ENCODE measurements around the gene CAMK1D. TPM values are rescaled to one million over a fixed set of nuclear protein-coding genes. Genes with fewer than 3 reads are reported as not detected.

The CAMK1D gene
- polyA plus RNA-seq, 2 of the 4 experiments (the other 2 are of a cell fraction): 6.6 to 12.5 TPM

DNA sequence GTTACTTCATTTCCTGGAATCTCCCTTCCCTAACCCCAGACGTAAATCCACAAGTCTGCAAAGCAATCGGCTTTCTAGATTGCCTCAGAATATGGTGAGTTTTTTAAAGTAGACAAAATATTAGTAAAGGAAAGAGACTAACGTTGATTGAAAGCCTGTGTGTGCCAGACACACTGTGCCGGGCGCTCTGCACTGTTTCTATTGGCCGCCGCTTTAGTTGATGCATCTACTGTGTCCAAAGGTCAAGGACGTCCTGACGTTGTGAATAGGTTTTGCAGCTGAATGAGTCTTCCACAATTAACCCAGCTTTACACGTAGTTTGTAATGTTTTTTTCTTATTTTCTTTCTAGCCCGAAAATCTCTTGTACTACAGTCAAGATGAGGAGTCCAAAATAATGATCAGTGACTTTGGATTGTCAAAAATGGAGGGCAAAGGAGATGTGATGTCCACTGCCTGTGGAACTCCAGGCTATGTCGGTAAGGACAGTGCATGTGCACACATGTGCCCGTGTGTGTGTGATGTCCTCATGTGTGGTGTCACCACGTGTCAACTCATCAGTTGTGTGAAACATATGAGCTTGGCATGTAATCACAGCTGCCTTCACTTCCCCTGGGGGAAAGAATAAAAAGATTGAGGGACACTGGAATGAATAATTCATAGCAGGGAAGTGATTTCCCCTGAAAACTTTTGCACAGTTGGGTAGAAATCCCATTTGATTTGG, 420.1 kb downstream of the CAMK1D start:
- TF ChIP-seq, protein P1, sequence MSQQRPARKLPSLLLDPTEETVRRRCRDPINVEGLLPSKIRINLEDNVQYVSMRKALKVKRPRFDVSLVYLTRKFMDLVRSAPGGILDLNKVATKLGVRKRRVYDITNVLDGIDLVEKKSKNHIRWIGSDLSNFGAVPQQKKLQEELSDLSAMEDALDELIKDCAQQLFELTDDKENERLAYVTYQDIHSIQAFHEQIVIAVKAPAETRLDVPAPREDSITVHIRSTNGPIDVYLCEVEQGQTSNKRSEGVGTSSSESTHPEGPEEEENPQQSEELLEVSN (IDR thresholded peaks at IDR 0.05; ENCODE audit: borderline replicate concordance, low read depth): no peak
- TF ChIP-seq SREBF2 (IDR thresholded peaks at IDR 0.05): no peak
- no peak for TF ChIP-seq MYC (IDR thresholded peaks at IDR 0.05; ENCODE audit: borderline replicate concordance, low read length)
- TF ChIP-seq, protein P2, sequence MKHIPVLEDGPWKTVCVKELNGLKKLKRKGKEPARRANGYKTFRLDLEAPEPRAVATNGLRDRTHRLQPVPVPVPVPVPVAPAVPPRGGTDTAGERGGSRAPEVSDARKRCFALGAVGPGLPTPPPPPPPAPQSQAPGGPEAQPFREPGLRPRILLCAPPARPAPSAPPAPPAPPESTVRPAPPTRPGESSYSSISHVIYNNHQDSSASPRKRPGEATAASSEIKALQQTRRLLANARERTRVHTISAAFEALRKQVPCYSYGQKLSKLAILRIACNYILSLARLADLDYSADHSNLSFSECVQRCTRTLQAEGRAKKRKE (CRISPR knock-in tag; IDR thresholded peaks at IDR 0.05; ENCODE audit: low read depth): no peak
- TF ChIP-seq RCOR1 (IDR thresholded peaks at IDR 0.05; ENCODE audit: low read depth, low read length): no peak
- no peak for TF ChIP-seq POLR2AphosphoS2 (conservative IDR thresholded peaks at IDR 0.05; ENCODE audit: low read length)
- TF ChIP-seq RARB (CRISPR knock-in tag; IDR thresholded peaks at IDR 0.05): no peak
- POLR2A ChIA-PET: no interaction called here
- ATAC-seq (no peak), DNase-seq (ENCODE audit: low read depth in 1 of 2, low spot score in 1 of 2) (no peak), FAIRE-seq (no peak)
- H3K9me3 ChIP-seq: no peaks in the 10 kb centered on the region
- 86% methylated on average over 14 of the region's 14 CpGs for WGBS (ENCODE audit: missing lambda C conversion rate)
- CTCF ChIA-PET: interaction anchor here (4.9 kb wide), 1 partner anchor 13 kb away, joined by 17 read pairs; no protein-coding TSS in a partner anchor
- no peak overlapping the region for H3K4me2 ChIP-seq
- no peak overlapping the region for H3K4me3 ChIP-seq
- no peak overlapping the region for H3K27ac ChIP-seq
- H3K4me1 ChIP-seq: no peaks in the 10 kb centered on the region

DNA sequence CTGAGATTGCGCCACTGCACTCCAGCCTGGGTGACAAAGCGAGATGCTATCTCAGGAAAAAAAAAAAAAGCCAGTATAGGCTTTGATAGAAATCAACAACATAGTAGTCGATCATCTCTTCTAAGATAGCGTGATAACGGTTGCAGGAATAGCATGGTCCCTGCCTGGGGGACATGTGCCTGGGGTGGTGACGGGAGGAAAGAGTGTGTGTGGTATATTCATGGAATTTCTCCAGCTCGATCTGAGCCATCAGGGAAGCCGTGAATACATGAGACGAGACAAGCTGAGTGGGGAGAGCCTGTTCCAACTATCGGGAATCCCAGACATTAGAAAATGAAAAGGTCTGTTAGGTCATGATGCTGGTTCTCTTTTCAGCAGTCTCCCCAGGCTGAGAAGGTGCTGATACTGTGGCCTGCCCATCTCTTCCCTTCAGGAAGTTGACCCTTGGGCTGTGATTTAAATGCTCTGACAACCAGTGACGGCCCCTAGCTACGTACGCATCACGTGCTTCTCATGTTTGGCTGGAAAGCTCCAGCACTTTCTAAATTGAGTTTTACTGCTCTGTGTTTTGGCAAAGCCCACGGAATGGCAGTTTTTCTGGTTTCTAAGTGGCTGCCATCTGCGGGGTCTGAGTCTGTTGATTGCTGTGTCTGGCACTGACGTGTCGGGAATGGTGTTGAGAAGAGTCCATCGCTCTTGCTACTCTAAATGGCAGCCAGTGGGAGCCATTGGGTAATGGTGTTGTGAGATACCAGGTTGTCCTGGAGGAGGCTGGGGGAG, 422.8 kb downstream of the CAMK1D start:
- no peak for FAIRE-seq
- H3K27ac ChIP-seq: no peak overlapping the region
- H3K4me1 ChIP-seq: no peaks in the 10 kb centered on the region
- TF ChIP-seq, protein P3, sequence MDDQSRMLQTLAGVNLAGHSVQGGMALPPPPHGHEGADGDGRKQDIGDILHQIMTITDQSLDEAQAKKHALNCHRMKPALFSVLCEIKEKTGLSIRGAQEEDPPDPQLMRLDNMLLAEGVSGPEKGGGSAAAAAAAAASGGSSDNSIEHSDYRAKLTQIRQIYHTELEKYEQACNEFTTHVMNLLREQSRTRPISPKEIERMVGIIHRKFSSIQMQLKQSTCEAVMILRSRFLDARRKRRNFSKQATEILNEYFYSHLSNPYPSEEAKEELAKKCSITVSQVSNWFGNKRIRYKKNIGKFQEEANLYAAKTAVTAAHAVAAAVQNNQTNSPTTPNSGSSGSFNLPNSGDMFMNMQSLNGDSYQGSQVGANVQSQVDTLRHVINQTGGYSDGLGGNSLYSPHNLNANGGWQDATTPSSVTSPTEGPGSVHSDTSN (IDR thresholded peaks at IDR 0.05): no peak
- H3K9me3 ChIP-seq: no peaks in the 10 kb centered on the region
- no peak overlapping the region for H3K4me2 ChIP-seq
- WGBS (ENCODE audit: missing lambda C conversion rate): 87% methylated on average over 19 of the region's 19 CpGs
- CTCF ChIA-PET: interaction anchor here (1.5 to 1.8 kb wide), 2 partner anchors 10 to 130 kb away, joined by 5 to 6 read pairs; no protein-coding TSS in a partner anchor
- no peak for ATAC-seq
- POLR2A ChIA-PET: no interaction called here
- H3K4me3 ChIP-seq: no peak overlapping the region
- no peak for DNase-seq (ENCODE audit: low read depth in 1 of 2, low spot score in 1 of 2)

DNA sequence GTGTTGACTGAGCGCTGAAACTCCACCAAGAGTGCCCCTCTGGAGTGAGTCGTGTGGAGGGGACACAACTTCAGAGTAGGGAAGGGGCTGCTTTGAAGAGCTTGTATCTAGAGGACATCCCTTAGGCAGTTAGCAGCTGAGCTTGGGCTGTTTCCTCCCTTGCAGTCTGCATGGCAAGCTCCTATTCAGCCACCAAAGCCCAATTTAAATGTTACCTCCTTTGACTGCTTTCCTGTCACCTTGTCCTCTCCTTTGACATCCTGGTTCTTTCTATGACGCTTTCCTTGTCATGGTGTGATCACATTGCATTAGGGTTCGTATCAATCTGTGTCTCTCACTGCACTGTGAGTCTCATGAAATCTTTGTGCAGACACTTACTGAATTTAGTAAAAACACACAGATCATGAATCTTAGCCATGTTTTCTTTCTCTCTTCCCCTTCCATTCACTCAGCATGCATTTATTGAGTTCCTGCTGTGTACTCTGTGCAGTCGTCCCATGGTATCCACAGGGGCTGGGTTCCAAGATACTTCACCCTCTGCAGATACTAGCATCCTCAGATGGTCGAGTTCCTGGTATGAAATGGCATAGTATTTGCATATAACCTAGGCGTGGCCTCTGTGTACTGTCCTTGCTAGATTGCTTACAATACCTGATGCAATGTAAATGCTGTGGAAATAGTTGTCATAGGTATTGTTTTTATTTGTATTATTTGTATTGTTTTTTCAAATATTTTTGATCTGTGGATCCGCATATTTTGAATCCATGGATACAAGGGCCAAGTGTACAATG, 423.6 kb downstream of the CAMK1D start:
- TF ChIP-seq MAZ (IDR thresholded peaks at IDR 0.05; ENCODE audit: borderline replicate concordance, low read depth, low read length) (no peak), CHD2 (IDR thresholded peaks at IDR 0.05; ENCODE audit: low read length, partially characterized antibody) (no peak), EP300 (IDR thresholded peaks at IDR 0.05) (no peak), MAFK (IDR thresholded peaks at IDR 0.05; ENCODE audit: partially characterized antibody) (no peak), ZSCAN20 (CRISPR knock-in tag; IDR thresholded peaks at IDR 0.05) (no peak)
- TF ChIP-seq, protein P1 (IDR thresholded peaks at IDR 0.05; ENCODE audit: borderline replicate concordance, low read depth): no peak
- TF ChIP-seq, protein P4, sequence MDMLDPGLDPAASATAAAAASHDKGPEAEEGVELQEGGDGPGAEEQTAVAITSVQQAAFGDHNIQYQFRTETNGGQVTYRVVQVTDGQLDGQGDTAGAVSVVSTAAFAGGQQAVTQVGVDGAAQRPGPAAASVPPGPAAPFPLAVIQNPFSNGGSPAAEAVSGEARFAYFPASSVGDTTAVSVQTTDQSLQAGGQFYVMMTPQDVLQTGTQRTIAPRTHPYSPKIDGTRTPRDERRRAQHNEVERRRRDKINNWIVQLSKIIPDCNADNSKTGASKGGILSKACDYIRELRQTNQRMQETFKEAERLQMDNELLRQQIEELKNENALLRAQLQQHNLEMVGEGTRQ (IDR thresholded peaks at IDR 0.05): no peak
- TF ChIP-seq, protein P5, sequence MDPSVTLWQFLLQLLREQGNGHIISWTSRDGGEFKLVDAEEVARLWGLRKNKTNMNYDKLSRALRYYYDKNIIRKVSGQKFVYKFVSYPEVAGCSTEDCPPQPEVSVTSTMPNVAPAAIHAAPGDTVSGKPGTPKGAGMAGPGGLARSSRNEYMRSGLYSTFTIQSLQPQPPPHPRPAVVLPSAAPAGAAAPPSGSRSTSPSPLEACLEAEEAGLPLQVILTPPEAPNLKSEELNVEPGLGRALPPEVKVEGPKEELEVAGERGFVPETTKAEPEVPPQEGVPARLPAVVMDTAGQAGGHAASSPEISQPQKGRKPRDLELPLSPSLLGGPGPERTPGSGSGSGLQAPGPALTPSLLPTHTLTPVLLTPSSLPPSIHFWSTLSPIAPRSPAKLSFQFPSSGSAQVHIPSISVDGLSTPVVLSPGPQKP (IDR thresholded peaks at IDR 0.05; ENCODE audit: low read depth, low read length): no peak
- FAIRE-seq (no peak), DNase-seq (ENCODE audit: low read depth in 1 of 2, low spot score in 1 of 2) (peak in 1 of 2 experiments; percentile 14), ATAC-seq (no peak)
- POLR2A ChIA-PET: no interaction called here
- Histone ChIP-seq H3K4me3 (no peak overlapping the region), H3K27ac (no peak overlapping the region), H3K4me1 (no peaks in the 10 kb centered on the region), H3K4me2 (no peak overlapping the region), H3K9me3 (no peaks in the 10 kb centered on the region)
- CTCF ChIA-PET: interaction anchor here (0.6 to 1.8 kb wide), 4 partner anchors 9 to 220 kb away, joined by 5 to 9 read pairs (median 6); no protein-coding TSS in a partner anchor
- WGBS (ENCODE audit: missing lambda C conversion rate): 60% methylated on average over 8 of the region's 8 CpGs
